HepG2 (cell line): ENCODE data around the gene B3GNT8. TPM values are rescaled to one million over a fixed set of nuclear protein-coding genes. Genes with fewer than 3 reads are reported as not detected.

Experiments used
- ATF7-NPFF ChIP-seq: sonication (generic); formaldehyde crosslinking; IDR thresholded peaks from 2 replicates; pipeline ENCODE4 v1.8.1; 2023; ENCODE audit warnings: mild to moderate bottlenecking, low read depth, missing genetic modification reagents, moderate library complexity
- CHCHD3 ChIP-seq: sonication (generic); formaldehyde crosslinking; IDR thresholded peaks from 2 replicates; pipeline ENCODE4 v1.8.0; 2022; ENCODE audit warnings: mild to moderate bottlenecking, missing genetic modification reagents, moderate library complexity
- HNRNPK ChIP-seq: fragments of 200-400 bp; formaldehyde crosslinking; IDR thresholded peaks from 2 replicates; pipeline ENCODE4 v1.6.1; 2018; ENCODE audit warnings: low read length, low read depth, moderate library complexity, mild to moderate bottlenecking; ENCODE audit not compliant: poor library complexity, severe bottlenecking
- KLF9 ChIP-seq: IDR thresholded peaks from 2 replicates; pipeline ENCODE4 v1.6.1; 2016; ENCODE audit warnings: low read depth
- MLLT10 ChIP-seq: sonication (generic); formaldehyde crosslinking; IDR thresholded peaks from 2 replicates; pipeline ENCODE4 v1.4.0; 2020; ENCODE audit warnings: missing genetic modification reagents
- THYN1 ChIP-seq: sonication (generic); formaldehyde crosslinking; IDR thresholded peaks from 2 replicates; pipeline ENCODE4 v1.8.1; 2023; ENCODE audit warnings: low read depth, mild to moderate bottlenecking, moderate library complexity, missing genetic modification reagents, borderline replicate concordance
- TP53 ChIP-seq: sonication (generic); formaldehyde crosslinking; conservative IDR thresholded peaks from 2 replicates; pipeline ENCODE4 v1.4.0; 2020; ENCODE audit warnings: missing genetic modification reagents
- ZFP62 ChIP-seq: sonication (generic); formaldehyde crosslinking; IDR thresholded peaks from 2 replicates; pipeline ENCODE4 v1.4.0; 2020; ENCODE audit warnings: missing genetic modification reagents
- ZFP90 ChIP-seq: sonication (generic); formaldehyde crosslinking; IDR thresholded peaks from 2 replicates; pipeline ENCODE4 v1.8.0; 2022; ENCODE audit warnings: missing genetic modification reagents, mild to moderate bottlenecking, inconsistent platforms, borderline replicate concordance
- ZNF660 ChIP-seq: sonication (generic); formaldehyde crosslinking; IDR thresholded peaks from 2 replicates; pipeline ENCODE4 v1.5.1; 2020; ENCODE audit warnings: mild to moderate bottlenecking, low read depth, missing genetic modification reagents, borderline replicate concordance
- ZNF777 ChIP-seq: sonication (generic); formaldehyde crosslinking; IDR thresholded peaks from 2 replicates; pipeline ENCODE4 v1.4.0; 2020; ENCODE audit warnings: missing genetic modification reagents
- polyA plus RNA-seq, 8 experiments: library from polyadenylated mRNA; depleted of rRNA in 3 of 8; stranded (reverse) in 7 of 8; unstranded in 1 of 8; fragments of >200 nt; fragmentation: Illumina TruSeq in 4 of 8; extraction: Trizol in 4 of 8; gene quantifications; 2 replicates each; pipeline versions ENCODE4 v1.2.1 to v1.2.3, GENCODE V29; 2011 to 2016; ENCODE audit warnings: low read depth in 4 of 8, missing spikeins in 1 of 8, mixed read lengths in 1 of 8; ENCODE audit not compliant: insufficient read depth in 1 of 8
- total RNA-seq, 5 experiments: library from RNA; depleted of rRNA; stranded (reverse); fragments of >200 nt; fragmentation: Illumina TruSeq; extraction: Trizol; gene quantifications; 2 replicates each; pipeline ENCODE4 v1.2.3, GENCODE V29; 2016; ENCODE audit warnings: low read depth in 1 of 5
- TF ChIP-seq, protein P1 (sequence below): sonication (generic); formaldehyde crosslinking; conservative IDR thresholded peaks from 2 replicates; pipeline ENCODE4 v1.4.0; 2020; ENCODE audit warnings: missing genetic modification reagents
- TF ChIP-seq, protein P2 (sequence below): IDR thresholded peaks from 2 replicates; pipeline ENCODE4 v1.4.0; 2020; ENCODE audit warnings: mild to moderate bottlenecking, missing genetic modification reagents

Gene B3GNT8
- total and polyA plus RNA-seq, 2 of the 13 experiments (the other 11 are each of a cell fraction or from before 2014, with no cell fraction given) = 0.26 to 1.9 TPM

DNA sequence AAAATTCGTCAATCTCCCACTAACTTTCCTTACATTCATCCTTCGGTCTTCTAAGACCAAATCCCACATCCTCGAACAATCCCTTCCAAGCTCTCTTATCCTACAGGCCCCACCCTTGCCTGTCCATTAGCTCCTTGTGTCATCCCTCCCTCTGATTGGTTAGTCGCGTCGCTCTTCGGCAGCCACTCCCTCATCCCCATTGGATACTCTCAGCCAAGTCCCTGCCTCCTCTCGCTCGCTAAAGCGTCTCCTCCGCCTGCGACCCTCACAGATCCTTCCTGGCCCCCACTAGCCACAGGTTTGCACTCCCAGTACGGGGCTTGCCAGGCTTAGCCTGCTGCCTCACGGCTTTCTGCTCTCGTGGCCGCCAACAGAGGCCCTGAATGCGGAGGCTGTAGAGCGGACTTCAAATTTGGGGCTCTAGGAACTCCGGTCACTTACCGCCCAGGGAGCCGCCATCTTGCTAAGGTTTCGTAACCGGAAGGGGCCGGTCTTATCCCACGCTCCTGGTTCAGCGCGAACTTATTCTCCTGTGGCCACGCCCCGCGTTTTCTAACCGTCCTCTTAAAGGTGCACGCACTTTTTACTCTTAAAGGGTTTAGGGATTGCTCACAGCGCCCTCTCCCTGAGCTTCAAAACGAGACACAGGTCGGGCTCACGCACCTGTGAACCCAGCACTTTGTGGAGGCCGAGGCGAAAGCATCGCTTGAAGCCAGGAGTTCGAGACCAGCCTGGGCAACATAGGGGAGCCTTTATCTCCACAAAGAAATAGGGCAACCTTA, 12.5 kb upstream of the B3GNT8 start, which contains the start of gene DMAC2 (continued):
- no peak for TF ChIP-seq MLLT10 (CRISPR knock-in tag)
- TF ChIP-seq THYN1 (CRISPR knock-in tag) = peak; percentile 45; the same call in 1 of the 2 replicates
- TF ChIP-seq, protein P1, sequence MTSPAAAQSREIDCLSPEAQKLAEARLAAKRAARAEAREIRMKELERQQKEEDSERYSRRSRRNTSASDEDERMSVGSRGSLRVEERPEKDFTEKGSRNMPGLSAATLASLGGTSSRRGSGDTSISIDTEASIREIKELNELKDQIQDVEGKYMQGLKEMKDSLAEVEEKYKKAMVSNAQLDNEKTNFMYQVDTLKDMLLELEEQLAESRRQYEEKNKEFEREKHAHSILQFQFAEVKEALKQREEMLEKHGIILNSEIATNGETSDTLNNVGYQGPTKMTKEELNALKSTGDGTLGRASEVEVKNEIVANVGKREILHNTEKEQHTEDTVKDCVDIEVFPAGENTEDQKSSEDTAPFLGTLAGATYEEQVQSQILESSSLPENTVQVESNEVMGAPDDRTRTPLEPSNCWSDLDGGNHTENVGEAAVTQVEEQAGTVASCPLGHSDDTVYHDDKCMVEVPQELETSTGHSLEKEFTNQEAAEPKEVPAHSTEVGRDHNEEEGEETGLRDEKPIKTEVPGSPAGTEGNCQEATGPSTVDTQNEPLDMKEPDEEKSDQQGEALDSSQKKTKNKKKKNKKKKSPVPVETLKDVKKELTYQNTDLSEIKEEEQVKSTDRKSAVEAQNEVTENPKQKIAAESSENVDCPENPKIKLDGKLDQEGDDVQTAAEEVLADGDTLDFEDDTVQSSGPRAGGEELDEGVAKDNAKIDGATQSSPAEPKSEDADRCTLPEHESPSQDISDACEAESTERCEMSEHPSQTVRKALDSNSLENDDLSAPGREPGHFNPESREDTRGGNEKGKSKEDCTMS (CRISPR knock-in tag) = no peak
- no peak for TF ChIP-seq ZFP62
- TF ChIP-seq ZFP90 (CRISPR knock-in tag) = no peak
- TF ChIP-seq ZNF660 (CRISPR knock-in tag) = no peak
- no peak for TF ChIP-seq KLF9
- TF ChIP-seq, protein P2, sequence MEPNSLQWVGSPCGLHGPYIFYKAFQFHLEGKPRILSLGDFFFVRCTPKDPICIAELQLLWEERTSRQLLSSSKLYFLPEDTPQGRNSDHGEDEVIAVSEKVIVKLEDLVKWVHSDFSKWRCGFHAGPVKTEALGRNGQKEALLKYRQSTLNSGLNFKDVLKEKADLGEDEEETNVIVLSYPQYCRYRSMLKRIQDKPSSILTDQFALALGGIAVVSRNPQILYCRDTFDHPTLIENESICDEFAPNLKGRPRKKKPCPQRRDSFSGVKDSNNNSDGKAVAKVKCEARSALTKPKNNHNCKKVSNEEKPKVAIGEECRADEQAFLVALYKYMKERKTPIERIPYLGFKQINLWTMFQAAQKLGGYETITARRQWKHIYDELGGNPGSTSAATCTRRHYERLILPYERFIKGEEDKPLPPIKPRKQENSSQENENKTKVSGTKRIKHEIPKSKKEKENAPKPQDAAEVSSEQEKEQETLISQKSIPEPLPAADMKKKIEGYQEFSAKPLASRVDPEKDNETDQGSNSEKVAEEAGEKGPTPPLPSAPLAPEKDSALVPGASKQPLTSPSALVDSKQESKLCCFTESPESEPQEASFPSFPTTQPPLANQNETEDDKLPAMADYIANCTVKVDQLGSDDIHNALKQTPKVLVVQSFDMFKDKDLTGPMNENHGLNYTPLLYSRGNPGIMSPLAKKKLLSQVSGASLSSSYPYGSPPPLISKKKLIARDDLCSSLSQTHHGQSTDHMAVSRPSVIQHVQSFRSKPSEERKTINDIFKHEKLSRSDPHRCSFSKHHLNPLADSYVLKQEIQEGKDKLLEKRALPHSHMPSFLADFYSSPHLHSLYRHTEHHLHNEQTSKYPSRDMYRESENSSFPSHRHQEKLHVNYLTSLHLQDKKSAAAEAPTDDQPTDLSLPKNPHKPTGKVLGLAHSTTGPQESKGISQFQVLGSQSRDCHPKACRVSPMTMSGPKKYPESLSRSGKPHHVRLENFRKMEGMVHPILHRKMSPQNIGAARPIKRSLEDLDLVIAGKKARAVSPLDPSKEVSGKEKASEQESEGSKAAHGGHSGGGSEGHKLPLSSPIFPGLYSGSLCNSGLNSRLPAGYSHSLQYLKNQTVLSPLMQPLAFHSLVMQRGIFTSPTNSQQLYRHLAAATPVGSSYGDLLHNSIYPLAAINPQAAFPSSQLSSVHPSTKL (CRISPR knock-in tag) = peak; percentile 51
- no peak for TF ChIP-seq TP53 (CRISPR knock-in tag)
- no peak for TF ChIP-seq HNRNPK
- 0 out of 2 replicates have a peak, but pooled peaks have one; percentile 63 for TF ChIP-seq CHCHD3
- TF ChIP-seq ATF7-NPFF (CRISPR knock-in tag) = peak; percentile 68
- TF ChIP-seq ZNF777 (CRISPR knock-in tag) = no peak
